ENCODE data around the gene BCHE.

DNA sequence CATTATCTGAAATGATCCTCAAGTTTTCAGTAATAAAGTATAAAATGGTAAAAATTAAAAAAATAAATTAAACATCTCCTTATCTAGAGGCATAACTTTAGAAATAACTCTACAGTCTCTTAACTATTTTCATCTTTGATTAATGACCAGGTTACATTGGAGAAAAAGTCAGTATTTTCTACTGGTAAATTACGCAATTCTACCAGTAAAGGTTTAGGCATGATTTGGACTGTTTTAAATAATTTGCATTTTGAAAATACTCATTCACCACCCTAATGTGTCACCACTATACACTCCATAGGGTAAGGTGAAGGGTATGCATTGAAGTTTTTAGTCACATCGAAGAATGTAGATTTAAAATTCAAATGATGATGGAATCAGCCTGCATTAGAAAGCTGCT is 45.9 kb upstream of the BCHE start:
- TF ChIP-seq EZH2 (IDR thresholded peaks at IDR 0.05), result no peak
- TF ChIP-seq POLR2AphosphoS5 (IDR thresholded peaks at IDR 0.05; ENCODE audit: borderline replicate concordance, low read depth, low read length), result no peak
- no peak for TF ChIP-seq FOXP2 (optimal IDR thresholded peaks at IDR 0.05; ENCODE audit: control extremely low read depth, extremely low read length, insufficient read depth)

All from SK-N-MC (cell line).